ENCODE measurements around the gene HLA-DOA.
A peak's percentile ranks its signal among the peaks of the same experiment; 100 is the strongest.

The HLA-DOA gene

GRCh38 chr6:33029328-33030184 lies 20.2 kb upstream of the HLA-DOA start:
- Histone ChIP-seq H3K9me3 (replicated peaks; ENCODE audit: low read length) (no peaks in the 10 kb centered on the region), H3K4me2 (ENCODE audit: low read length) (no peak overlapping the region), H3K4me1 (ENCODE audit: control insufficient read depth, insufficient read depth, low read length) (no peaks in the 10 kb centered on the region), H3K27me3 (ENCODE audit: control insufficient read depth, insufficient read depth, low read length) (peaks cover 82% of the 10 kb centered on the region), H3K4me3 (ENCODE audit: low read length) (no peak overlapping the region), H3K9ac (ENCODE audit: low read depth, low read length) (no peak overlapping the region), H3K36me3 (ENCODE audit: insufficient read depth, low read length) (no peaks in the 10 kb centered on the region)

- peaks cover 78% of the 10 kb centered on the region for H3K27me3 ChIP-seq (ENCODE audit: control insufficient read depth, insufficient read depth, low read length)
- no peaks in the 10 kb centered on the region for H3K36me3 ChIP-seq (ENCODE audit: insufficient read depth, low read length)
- H3K9me3 ChIP-seq (replicated peaks; ENCODE audit: low read length) = no peaks in the 10 kb centered on the region
- H3K4me3 ChIP-seq (ENCODE audit: low read length) = no peak overlapping the region
- H3K4me1 ChIP-seq (ENCODE audit: control insufficient read depth, insufficient read depth, low read length) = no peaks in the 10 kb centered on the region
- H3K4me2 ChIP-seq (ENCODE audit: low read length) = no peak overlapping the region
- H3K9ac ChIP-seq (ENCODE audit: low read depth, low read length) = no peak overlapping the region
These were observed 18.9 kb upstream of the HLA-DOA start for GRCh38 chr6:33028220-33028849.

GRCh38 chr6:33024521-33024920 lies 15.1 kb upstream of the HLA-DOA start:
- no peak overlapping the region for H3K4me2 ChIP-seq (ENCODE audit: low read length)
- H3K36me3 ChIP-seq (ENCODE audit: insufficient read depth, low read length) = no peaks in the 10 kb centered on the region
- H3K9ac ChIP-seq (ENCODE audit: low read depth, low read length) = no peak overlapping the region
- no peak overlapping the region for H3K4me3 ChIP-seq (ENCODE audit: low read length)
- no peaks in the 10 kb centered on the region for H3K4me1 ChIP-seq (ENCODE audit: control insufficient read depth, insufficient read depth, low read length)
- peaks cover 70% of the 10 kb centered on the region for H3K27me3 ChIP-seq (ENCODE audit: control insufficient read depth, insufficient read depth, low read length)
- H3K9me3 ChIP-seq (replicated peaks; ENCODE audit: low read length) = no peaks in the 10 kb centered on the region

- Histone ChIP-seq H3K36me3 (ENCODE audit: insufficient read depth, low read length) (no peaks in the 10 kb centered on the region), H3K9ac (ENCODE audit: low read depth, low read length) (no peak overlapping the region), H3K27me3 (ENCODE audit: control insufficient read depth, insufficient read depth, low read length) (peaks cover 72% of the 10 kb centered on the region), H3K9me3 (replicated peaks; ENCODE audit: low read length) (no peaks in the 10 kb centered on the region), H3K4me3 (ENCODE audit: low read length) (no peak overlapping the region), H3K4me1 (ENCODE audit: control insufficient read depth, insufficient read depth, low read length) (peaks cover 5% of the 10 kb centered on the region), H3K4me2 (ENCODE audit: low read length) (no peak overlapping the region)
These were observed 14.1 kb upstream of the HLA-DOA start for GRCh38 chr6:33023536-33023935.

GRCh38 chr6:33021917-33022316 lies 12.5 kb upstream of the HLA-DOA start:
- Histone ChIP-seq H3K27me3 (ENCODE audit: control insufficient read depth, insufficient read depth, low read length) (peaks cover 76% of the 10 kb centered on the region), H3K4me1 (ENCODE audit: control insufficient read depth, insufficient read depth, low read length) (peaks cover 5% of the 10 kb centered on the region), H3K4me2 (ENCODE audit: low read length) (no peak overlapping the region)

GRCh38 chr6:33019372-33019771 lies 10.0 kb upstream of the HLA-DOA start:
- no peak overlapping the region for H3K4me3 ChIP-seq (ENCODE audit: low read length)
- H3K4me2 ChIP-seq (ENCODE audit: low read length) = peak overlapping the region; percentile 57
- H3K9ac ChIP-seq (ENCODE audit: low read depth, low read length) = no peak overlapping the region
- no peaks in the 10 kb centered on the region for H3K9me3 ChIP-seq (replicated peaks; ENCODE audit: low read length)
- H3K4me1 ChIP-seq (ENCODE audit: control insufficient read depth, insufficient read depth, low read length) = peaks cover 5% of the 10 kb centered on the region
- peaks cover 75% of the 10 kb centered on the region for H3K27me3 ChIP-seq (ENCODE audit: control insufficient read depth, insufficient read depth, low read length)
- H3K36me3 ChIP-seq (ENCODE audit: insufficient read depth, low read length) = no peaks in the 10 kb centered on the region

More at GRCh38 chr6:33021917-33022316, 12.5 kb upstream of the HLA-DOA start:
- Histone ChIP-seq H3K36me3 (ENCODE audit: insufficient read depth, low read length) (no peaks in the 10 kb centered on the region), H3K4me3 (ENCODE audit: low read length) (no peak overlapping the region), H3K9me3 (replicated peaks; ENCODE audit: low read length) (no peaks in the 10 kb centered on the region), H3K9ac (ENCODE audit: low read depth, low read length) (no peak overlapping the region)

- Histone ChIP-seq H3K4me1 (ENCODE audit: control insufficient read depth, insufficient read depth, low read length) (peaks cover 5% of the 10 kb centered on the region), H3K9me3 (replicated peaks; ENCODE audit: low read length) (no peaks in the 10 kb centered on the region), H3K36me3 (ENCODE audit: insufficient read depth, low read length) (no peaks in the 10 kb centered on the region), H3K4me2 (ENCODE audit: low read length) (peak overlapping the region; percentile 57), H3K4me3 (ENCODE audit: low read length) (no peak overlapping the region), H3K27me3 (ENCODE audit: control insufficient read depth, insufficient read depth, low read length) (peaks cover 77% of the 10 kb centered on the region), H3K9ac (ENCODE audit: low read depth, low read length) (no peak overlapping the region)
These were observed 9.5 kb upstream of the HLA-DOA start for GRCh38 chr6:33018904-33019303.

GRCh38 chr6:33018418-33018817 lies 9.0 kb upstream of the HLA-DOA start:
- no peak overlapping the region for H3K9ac ChIP-seq (ENCODE audit: low read depth, low read length)
- no peak overlapping the region for H3K4me3 ChIP-seq (ENCODE audit: low read length)

GRCh38 chr6:33017694-33018353 lies 8.4 kb upstream of the HLA-DOA start:
- H3K9ac ChIP-seq (ENCODE audit: low read depth, low read length) = no peak overlapping the region
- no peaks in the 10 kb centered on the region for H3K9me3 ChIP-seq (replicated peaks; ENCODE audit: low read length)
- peaks cover 84% of the 10 kb centered on the region for H3K27me3 ChIP-seq (ENCODE audit: control insufficient read depth, insufficient read depth, low read length)
- no peak overlapping the region for H3K4me3 ChIP-seq (ENCODE audit: low read length)
- no peaks in the 10 kb centered on the region for H3K36me3 ChIP-seq (ENCODE audit: insufficient read depth, low read length)
- H3K4me1 ChIP-seq (ENCODE audit: control insufficient read depth, insufficient read depth, low read length) = peaks cover 5% of the 10 kb centered on the region
- no peak overlapping the region for H3K4me2 ChIP-seq (ENCODE audit: low read length)

More at GRCh38 chr6:33018418-33018817, 9.0 kb upstream of the HLA-DOA start:
- no peaks in the 10 kb centered on the region for H3K36me3 ChIP-seq (ENCODE audit: insufficient read depth, low read length)
- no peak overlapping the region for H3K4me2 ChIP-seq (ENCODE audit: low read length)
- no peaks in the 10 kb centered on the region for H3K9me3 ChIP-seq (replicated peaks; ENCODE audit: low read length)
- H3K27me3 ChIP-seq (ENCODE audit: control insufficient read depth, insufficient read depth, low read length) = peaks cover 81% of the 10 kb centered on the region
- H3K4me1 ChIP-seq (ENCODE audit: control insufficient read depth, insufficient read depth, low read length) = peaks cover 5% of the 10 kb centered on the region

GRCh38 chr6:33017018-33017417 lies 7.6 kb upstream of the HLA-DOA start:
- Histone ChIP-seq H3K4me2 (ENCODE audit: low read length) (no peak overlapping the region), H3K36me3 (ENCODE audit: insufficient read depth, low read length) (no peaks in the 10 kb centered on the region), H3K9ac (ENCODE audit: low read depth, low read length) (no peak overlapping the region), H3K9me3 (replicated peaks; ENCODE audit: low read length) (no peaks in the 10 kb centered on the region), H3K4me3 (ENCODE audit: low read length) (no peak overlapping the region), H3K4me1 (ENCODE audit: control insufficient read depth, insufficient read depth, low read length) (peaks cover 5% of the 10 kb centered on the region), H3K27me3 (ENCODE audit: control insufficient read depth, insufficient read depth, low read length) (peaks cover 88% of the 10 kb centered on the region)

GRCh38 chr6:33015798-33016197 lies 6.4 kb upstream of the HLA-DOA start:
- Histone ChIP-seq H3K4me3 (ENCODE audit: low read length) (no peak overlapping the region), H3K36me3 (ENCODE audit: insufficient read depth, low read length) (no peaks in the 10 kb centered on the region), H3K27me3 (ENCODE audit: control insufficient read depth, insufficient read depth, low read length) (peaks cover 88% of the 10 kb centered on the region), H3K9ac (ENCODE audit: low read depth, low read length) (no peak overlapping the region), H3K9me3 (replicated peaks; ENCODE audit: low read length) (no peaks in the 10 kb centered on the region), H3K4me1 (ENCODE audit: control insufficient read depth, insufficient read depth, low read length) (peaks cover 5% of the 10 kb centered on the region), H3K4me2 (ENCODE audit: low read length) (no peak overlapping the region)

Measured in skeletal muscle satellite cell (primary cell).